Body of pancreas (tissue), 4 donors: ENCODE measurements around the gene SP100.

Experiments
- POLR2A ChIP-seq, 3 donors: fragments of 450-650 bp; IDR thresholded peaks; one replicate each; pipeline ENCODE4 v1.6.1; 2016; ENCODE audit warnings: antibody characterized with exemption in 3 of 3, mild to moderate bottlenecking in 2 of 3
- TF ChIP-seq, protein P1 (sequence below), 7 experiments: fragments of 450-650 bp in 4 of 7; fragments of 200-600 bp in 3 of 7; sonication (generic) in 3 of 7; IDR thresholded peaks; one replicate each; pipeline ENCODE4 v1.5.1; 2016 to 2019; ENCODE audit warnings: antibody characterized with exemption in 7 of 7

DNA sequence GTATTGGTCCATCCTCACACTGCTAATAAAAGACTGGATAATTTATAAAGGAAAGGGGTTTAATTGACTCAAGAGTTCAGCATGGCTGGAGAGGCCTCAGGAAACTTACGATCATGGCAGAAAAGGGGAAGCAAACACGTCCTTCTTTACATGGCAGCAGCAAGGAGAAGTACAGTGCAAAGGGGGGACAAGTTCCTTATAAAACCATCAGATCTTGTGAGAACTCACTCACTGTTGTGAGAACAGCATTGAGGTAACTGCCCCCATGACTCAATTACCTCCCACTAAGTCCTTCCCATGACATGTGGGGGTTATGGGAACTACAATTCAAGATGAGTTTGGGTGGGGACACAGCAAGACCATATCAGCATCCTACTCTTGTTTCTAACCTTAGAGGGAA, 37.0 kb downstream of the SP100 start:
- TF ChIP-seq POLR2A (IDR thresholded peaks at IDR 0.05), result no peak
- TF ChIP-seq, protein P1, sequence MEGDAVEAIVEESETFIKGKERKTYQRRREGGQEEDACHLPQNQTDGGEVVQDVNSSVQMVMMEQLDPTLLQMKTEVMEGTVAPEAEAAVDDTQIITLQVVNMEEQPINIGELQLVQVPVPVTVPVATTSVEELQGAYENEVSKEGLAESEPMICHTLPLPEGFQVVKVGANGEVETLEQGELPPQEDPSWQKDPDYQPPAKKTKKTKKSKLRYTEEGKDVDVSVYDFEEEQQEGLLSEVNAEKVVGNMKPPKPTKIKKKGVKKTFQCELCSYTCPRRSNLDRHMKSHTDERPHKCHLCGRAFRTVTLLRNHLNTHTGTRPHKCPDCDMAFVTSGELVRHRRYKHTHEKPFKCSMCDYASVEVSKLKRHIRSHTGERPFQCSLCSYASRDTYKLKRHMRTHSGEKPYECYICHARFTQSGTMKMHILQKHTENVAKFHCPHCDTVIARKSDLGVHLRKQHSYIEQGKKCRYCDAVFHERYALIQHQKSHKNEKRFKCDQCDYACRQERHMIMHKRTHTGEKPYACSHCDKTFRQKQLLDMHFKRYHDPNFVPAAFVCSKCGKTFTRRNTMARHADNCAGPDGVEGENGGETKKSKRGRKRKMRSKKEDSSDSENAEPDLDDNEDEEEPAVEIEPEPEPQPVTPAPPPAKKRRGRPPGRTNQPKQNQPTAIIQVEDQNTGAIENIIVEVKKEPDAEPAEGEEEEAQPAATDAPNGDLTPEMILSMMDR (IDR thresholded peaks at IDR 0.05), result no peak
